HFFc6 (cell line): ENCODE results near the gene TRPC4AP. TPM values are rescaled to one million over a fixed set of nuclear protein-coding genes. Genes with fewer than 3 reads are reported as not detected.

Experiments used
- DNase-seq: peaks from one replicate; pipeline ENCODE4 v3.0.0-alpha.2; 2018
- H3K27ac Mint-ChIP-seq: 2 replicates; pipeline ENCODE4 v1.8.0; 2020; ENCODE audit warnings: mild to moderate bottlenecking, mixed read lengths
- H3K27me3 Mint-ChIP-seq: 2 replicates; pipeline ENCODE4 v1.8.0; 2021; ENCODE audit warnings: mild to moderate bottlenecking, moderate library complexity, mixed read lengths; ENCODE audit not compliant: insufficient read depth
- H3K36me3 Mint-ChIP-seq: 2 replicates; pipeline ENCODE4 v1.8.0; 2021; ENCODE audit warnings: low read depth, mixed read lengths
- H3K4me1 Mint-ChIP-seq: 2 replicates; pipeline ENCODE4 v1.8.0; 2020; ENCODE audit warnings: low read depth, mixed read lengths
- H3K4me3 Mint-ChIP-seq: 2 replicates; pipeline ENCODE4 v1.8.0; 2020; ENCODE audit warnings: mild to moderate bottlenecking, moderate library complexity, mixed read lengths
- H3K9me3 Mint-ChIP-seq: 2 replicates; pipeline ENCODE4 v1.8.0; 2020; ENCODE audit warnings: mild to moderate bottlenecking, mixed read lengths
- total RNA-seq, 6 experiments: library from RNA; stranded (reverse); fragmentation: NEBNext Ultra II Directional; extraction: Animal tissue kit (Norgen Biotek cat#: 25700); gene quantifications; 2 replicates in 1 of 6; 3 replicates in 5 of 6; pipeline ENCODE4 v1.2.3, GENCODE V29; 2021
- TF ChIP-seq, protein P1 (sequence below): fragments of 200-600 bp; sonication (generic); IDR thresholded peaks from 2 replicates; pipeline ENCODE4 v1.5.0; 2021; ENCODE audit warnings: antibody characterized with exemption, mild to moderate bottlenecking

The TRPC4AP gene
- total RNA-seq, 6 experiments from 2014 or later, result 70.7 to 89.8 (median 81.6) TPM

DNA sequence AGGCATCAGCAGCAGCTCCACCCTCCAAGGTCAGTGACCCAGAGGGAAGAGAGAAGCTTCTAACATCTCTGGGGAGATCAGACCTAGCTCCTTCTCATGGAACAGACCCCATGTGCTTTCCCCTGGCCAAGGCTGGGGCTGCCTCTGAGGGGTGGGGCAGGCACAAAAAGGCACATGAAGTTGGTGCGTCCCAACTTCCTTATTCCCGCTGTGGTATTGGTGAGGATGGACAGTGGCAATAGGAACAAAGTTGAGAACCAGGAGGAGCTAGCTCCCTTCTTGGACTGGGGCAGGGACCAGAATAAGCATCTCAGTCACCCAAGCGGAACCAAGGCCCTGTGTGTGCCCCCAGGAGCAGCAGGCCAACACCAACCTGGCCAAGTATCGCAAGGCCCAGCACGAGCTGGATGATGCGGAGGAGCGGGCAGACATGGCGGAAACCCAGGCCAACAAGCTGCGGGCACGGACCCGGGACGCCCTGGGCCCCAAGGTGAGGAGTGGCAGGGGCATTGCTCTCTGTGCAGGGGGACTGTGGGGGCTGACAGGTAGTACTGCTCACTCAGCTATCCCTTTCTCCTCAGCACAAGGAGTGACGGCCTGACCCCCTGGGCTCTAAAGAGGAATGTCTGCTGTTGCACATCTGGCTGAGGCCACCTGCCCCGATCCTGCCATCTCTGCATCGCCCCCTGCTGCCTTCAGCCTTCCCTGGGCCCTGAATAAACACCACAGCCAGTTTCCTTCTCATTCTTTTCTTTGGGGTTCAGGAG is 90.8 kb downstream of the TRPC4AP start:
- Mint-ChIP-seq H3K27ac (no peak overlapping the region), H3K36me3 (peaks cover 14% of the 10 kb centered on the region; the same call in 1 of the 2 replicates), H3K27me3 (peaks cover 8% of the 10 kb centered on the region), H3K4me3 (no peak overlapping the region), H3K9me3 (no peaks in the 10 kb centered on the region), H3K4me1 (no peaks in the 10 kb centered on the region)
- no peak for DNase-seq
- TF ChIP-seq, protein P1, sequence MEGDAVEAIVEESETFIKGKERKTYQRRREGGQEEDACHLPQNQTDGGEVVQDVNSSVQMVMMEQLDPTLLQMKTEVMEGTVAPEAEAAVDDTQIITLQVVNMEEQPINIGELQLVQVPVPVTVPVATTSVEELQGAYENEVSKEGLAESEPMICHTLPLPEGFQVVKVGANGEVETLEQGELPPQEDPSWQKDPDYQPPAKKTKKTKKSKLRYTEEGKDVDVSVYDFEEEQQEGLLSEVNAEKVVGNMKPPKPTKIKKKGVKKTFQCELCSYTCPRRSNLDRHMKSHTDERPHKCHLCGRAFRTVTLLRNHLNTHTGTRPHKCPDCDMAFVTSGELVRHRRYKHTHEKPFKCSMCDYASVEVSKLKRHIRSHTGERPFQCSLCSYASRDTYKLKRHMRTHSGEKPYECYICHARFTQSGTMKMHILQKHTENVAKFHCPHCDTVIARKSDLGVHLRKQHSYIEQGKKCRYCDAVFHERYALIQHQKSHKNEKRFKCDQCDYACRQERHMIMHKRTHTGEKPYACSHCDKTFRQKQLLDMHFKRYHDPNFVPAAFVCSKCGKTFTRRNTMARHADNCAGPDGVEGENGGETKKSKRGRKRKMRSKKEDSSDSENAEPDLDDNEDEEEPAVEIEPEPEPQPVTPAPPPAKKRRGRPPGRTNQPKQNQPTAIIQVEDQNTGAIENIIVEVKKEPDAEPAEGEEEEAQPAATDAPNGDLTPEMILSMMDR, result peak; percentile 65

GRCh38 chr20:35000922-35001595 is 91.5 kb downstream of the TRPC4AP start:
- H3K36me3 Mint-ChIP-seq, result peaks cover 11% of the 10 kb centered on the region; the same call in 1 of the 2 replicates
- H3K9me3 Mint-ChIP-seq, result no peaks in the 10 kb centered on the region

DNA sequence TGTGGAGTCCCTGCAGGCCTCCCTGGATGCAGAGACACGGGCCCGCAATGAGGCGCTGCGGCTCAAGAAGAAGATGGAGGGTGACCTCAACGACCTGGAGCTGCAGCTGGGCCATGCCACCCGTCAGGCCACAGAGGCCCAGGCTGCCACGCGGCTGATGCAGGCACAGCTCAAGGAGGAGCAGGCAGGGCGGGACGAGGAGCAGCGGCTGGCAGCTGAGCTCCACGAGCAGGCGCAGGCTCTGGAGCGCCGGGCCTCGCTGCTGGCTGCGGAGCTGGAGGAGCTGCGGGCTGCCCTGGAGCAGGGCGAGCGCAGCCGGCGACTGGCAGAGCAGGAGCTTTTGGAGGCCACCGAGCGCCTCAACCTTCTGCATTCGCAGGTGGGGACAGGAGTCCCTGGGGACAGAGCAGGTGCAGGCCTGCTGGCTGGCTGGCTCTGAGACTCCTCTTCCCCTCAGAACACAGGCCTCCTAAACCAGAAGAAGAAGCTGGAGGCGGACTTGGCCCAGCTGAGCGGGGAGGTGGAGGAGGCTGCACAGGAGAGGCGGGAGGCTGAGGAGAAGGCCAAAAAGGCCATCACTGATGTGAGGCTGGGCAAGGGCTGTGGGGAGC is 92.2 kb downstream of the TRPC4AP start:
- H3K9me3 Mint-ChIP-seq, result no peaks in the 10 kb centered on the region
- no peak for DNase-seq
- peaks cover 9% of the 10 kb centered on the region; the same call in 1 of the 2 replicates for H3K36me3 Mint-ChIP-seq
- H3K4me3 Mint-ChIP-seq, result no peak overlapping the region
- peaks cover 10% of the 10 kb centered on the region for H3K27me3 Mint-ChIP-seq
- no peaks in the 10 kb centered on the region for H3K4me1 Mint-ChIP-seq
- H3K27ac Mint-ChIP-seq, result no peak overlapping the region
- TF ChIP-seq, protein P1, result no peak

More at GRCh38 chr20:35000922-35001595, 91.5 kb downstream of the TRPC4AP start:
- DNase-seq, result no peak
- TF ChIP-seq, protein P1, result no peak
- no peak overlapping the region for H3K27ac Mint-ChIP-seq
- H3K27me3 Mint-ChIP-seq, result peaks cover 10% of the 10 kb centered on the region
- no peaks in the 10 kb centered on the region for H3K4me1 Mint-ChIP-seq
- no peak overlapping the region for H3K4me3 Mint-ChIP-seq

DNA sequence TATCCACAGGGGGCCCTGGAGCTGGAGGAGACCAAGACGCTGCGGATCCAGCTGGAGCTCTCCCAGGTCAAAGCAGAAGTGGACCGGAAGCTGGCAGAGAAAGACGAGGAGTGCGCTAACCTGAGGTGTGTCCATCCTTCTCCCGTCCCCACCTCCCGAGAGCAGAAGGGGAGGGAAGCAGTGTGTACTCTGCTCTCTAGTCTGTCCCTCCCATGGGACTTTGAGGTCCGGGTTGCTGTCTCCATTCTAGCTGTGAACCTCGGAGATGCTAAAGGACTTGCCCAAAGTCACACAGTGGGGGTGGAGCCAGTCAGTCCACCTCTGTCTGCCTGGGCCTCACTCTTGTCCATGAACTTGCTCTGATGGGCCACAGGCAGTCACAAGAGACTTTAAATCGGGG is 92.8 kb downstream of the TRPC4AP start:
- DNase-seq, result no peak
- H3K9me3 Mint-ChIP-seq, result no peaks in the 10 kb centered on the region
- peaks cover 10% of the 10 kb centered on the region for H3K27me3 Mint-ChIP-seq
- H3K4me1 Mint-ChIP-seq, result no peaks in the 10 kb centered on the region
- H3K27ac Mint-ChIP-seq, result no peak overlapping the region
- H3K4me3 Mint-ChIP-seq, result no peak overlapping the region
- TF ChIP-seq, protein P1, result no peak
- peaks cover 9% of the 10 kb centered on the region; the same call in 1 of the 2 replicates for H3K36me3 Mint-ChIP-seq

- Mint-ChIP-seq H3K27ac (no peak overlapping the region), H3K9me3 (no peaks in the 10 kb centered on the region)
Measured at GRCh38 chr20:34999021-34999451, 93.6 kb downstream of the TRPC4AP start.

More at GRCh38 chr20:34999021-34999451, 93.6 kb downstream of the TRPC4AP start:
- no peak for DNase-seq
- H3K4me1 Mint-ChIP-seq, result no peaks in the 10 kb centered on the region
- peaks cover 9% of the 10 kb centered on the region; the same call in 1 of the 2 replicates for H3K36me3 Mint-ChIP-seq
- no peak overlapping the region for H3K4me3 Mint-ChIP-seq
- TF ChIP-seq, protein P1, result no peak
- H3K27me3 Mint-ChIP-seq, result peaks cover 10% of the 10 kb centered on the region
